ENCODE results near the gene VWA5A. TPM values are rescaled to one million over a fixed set of nuclear protein-coding genes. Genes with fewer than 3 reads are reported as not detected.

The VWA5A gene
- total RNA-seq, 1 experiment from 2014 or later: 3.1 TPM

- Histone ChIP-seq H3K4me3 (ENCODE audit: low read depth in 2 of 2, low read length in 2 of 2) (no peak overlapping the region), H3K9me3 (ENCODE audit: control insufficient read depth, insufficient read depth, low read depth, low read length) (no peaks in the 10 kb centered on the region), H3K36me3 (ENCODE audit: control insufficient read depth, insufficient read depth, low read length) (no peaks in the 10 kb centered on the region), H3K27ac (ENCODE audit: low read length) (no peak overlapping the region), H3K4me1 (ENCODE audit: control insufficient read depth, insufficient read depth, low read length) (no peaks in the 10 kb centered on the region), H3K27me3 (ENCODE audit: control insufficient read depth, insufficient read depth, low read length) (no peaks in the 10 kb centered on the region)
- TF ChIP-seq CTCF (IDR thresholded peaks at IDR 0.05): peak; percentile 39
- no peak for TF ChIP-seq SIN3A (IDR thresholded peaks at IDR 0.05; ENCODE audit: borderline replicate concordance, insufficient read depth, low read depth, low read length)
- ChIA-PET POLR2A (no interaction called here), CTCF (no interaction called here)
- no TSS peak for BruUV-seq (replicated peaks)
- in situ Hi-C loops (cut with HindIII; ENCODE audit: low pct_unique_long_range_greater_than_20kb, low sequenced_read_pairs) (no loop called here), intact Hi-C loops (cut with micrococcal nuclease; ENCODE audit: unreplicated experiment) (no loop called here)
- ATAC-seq (no peak), DNase-seq (ENCODE audit: low read depth, low spot score) (no peak)
These were observed 7.1 kb upstream of the VWA5A start for GRCh38 chr11:124108156-124108555.

GRCh38 chr11:124109377-124109776 is 5.9 kb upstream of the VWA5A start:
- CTCF ChIA-PET: no interaction called here
- BruUV-seq (replicated peaks): no TSS peak
- H3K27me3 ChIP-seq (ENCODE audit: control insufficient read depth, insufficient read depth, low read length): no peaks in the 10 kb centered on the region
- DNase-seq (ENCODE audit: low read depth, low spot score) (no peak), ATAC-seq (no peak)
- POLR2A ChIA-PET: no interaction called here
- H3K4me1 ChIP-seq (ENCODE audit: control insufficient read depth, insufficient read depth, low read length): no peaks in the 10 kb centered on the region
- in situ Hi-C loops (cut with HindIII; ENCODE audit: low pct_unique_long_range_greater_than_20kb, low sequenced_read_pairs) (no loop called here), intact Hi-C loops (cut with micrococcal nuclease; ENCODE audit: unreplicated experiment) (no loop called here)
- TF ChIP-seq REST (IDR thresholded peaks at IDR 0.05; ENCODE audit: insufficient read depth in 1 of 2, low read depth in 2 of 2, low read length in 1 of 2) (no peak), CTCF (IDR thresholded peaks at IDR 0.05) (no peak), SIN3A (IDR thresholded peaks at IDR 0.05; ENCODE audit: borderline replicate concordance, insufficient read depth, low read depth, low read length) (no peak), POLR2AphosphoS5 (IDR thresholded peaks at IDR 0.05; ENCODE audit: low read depth, low read length) (no peak), TCF7L2 (IDR thresholded peaks at IDR 0.05; ENCODE audit: low read depth, low read length) (no peak)
- H3K4me3 ChIP-seq (ENCODE audit: low read depth in 2 of 2, low read length in 2 of 2): no peak overlapping the region
- no peaks in the 10 kb centered on the region for H3K36me3 ChIP-seq (ENCODE audit: control insufficient read depth, insufficient read depth, low read length)
- no peak overlapping the region for H3K27ac ChIP-seq (ENCODE audit: low read length)
- H3K9me3 ChIP-seq (ENCODE audit: control insufficient read depth, insufficient read depth, low read depth, low read length): no peaks in the 10 kb centered on the region

- no peak for DNase-seq (ENCODE audit: low read depth, low spot score)
- Histone ChIP-seq H3K4me1 (ENCODE audit: control insufficient read depth, insufficient read depth, low read length) (peaks cover 1% of the 10 kb centered on the region; the same call in 1 of the 2 replicates), H3K36me3 (ENCODE audit: control insufficient read depth, insufficient read depth, low read length) (no peaks in the 10 kb centered on the region), H3K4me3 (ENCODE audit: low read depth in 2 of 2, low read length in 2 of 2) (no peak overlapping the region), H3K9me3 (ENCODE audit: control insufficient read depth, insufficient read depth, low read depth, low read length) (no peaks in the 10 kb centered on the region), H3K27me3 (ENCODE audit: control insufficient read depth, insufficient read depth, low read length) (no peaks in the 10 kb centered on the region), H3K27ac (ENCODE audit: low read length) (no peak overlapping the region)
- no peak for TF ChIP-seq SIN3A (IDR thresholded peaks at IDR 0.05; ENCODE audit: borderline replicate concordance, insufficient read depth, low read depth, low read length)
- TF ChIP-seq CTCF (IDR thresholded peaks at IDR 0.05): no peak
- TF ChIP-seq REST (IDR thresholded peaks at IDR 0.05; ENCODE audit: insufficient read depth in 1 of 2, low read depth in 2 of 2, low read length in 1 of 2): no peak
- no peak for TF ChIP-seq POLR2AphosphoS5 (IDR thresholded peaks at IDR 0.05; ENCODE audit: low read depth, low read length)
- no peak for TF ChIP-seq TCF7L2 (IDR thresholded peaks at IDR 0.05; ENCODE audit: low read depth, low read length)
- intact Hi-C loops (cut with micrococcal nuclease; ENCODE audit: unreplicated experiment): no loop called here
- CTCF ChIA-PET: no interaction called here
- in situ Hi-C loops (cut with HindIII; ENCODE audit: low pct_unique_long_range_greater_than_20kb, low sequenced_read_pairs): no loop called here
- POLR2A ChIA-PET: no interaction called here
- no peak for ATAC-seq
- BruUV-seq (replicated peaks): no TSS peak
These were observed 5.0 kb upstream of the VWA5A start for GRCh38 chr11:124110201-124110600.

Data from Panc1 (cell line).